ENCODE data around the gene SLC22A1. TPM values are rescaled to one million over a fixed set of nuclear protein-coding genes. Genes with fewer than 3 reads are reported as not detected.

Gene SLC22A1
- total and polyA plus RNA-seq, 2 donors (not counting 3 experiments of a cell fraction or from before 2014, with no cell fraction given), result 0.04 TPM; not detected in 1

DNA sequence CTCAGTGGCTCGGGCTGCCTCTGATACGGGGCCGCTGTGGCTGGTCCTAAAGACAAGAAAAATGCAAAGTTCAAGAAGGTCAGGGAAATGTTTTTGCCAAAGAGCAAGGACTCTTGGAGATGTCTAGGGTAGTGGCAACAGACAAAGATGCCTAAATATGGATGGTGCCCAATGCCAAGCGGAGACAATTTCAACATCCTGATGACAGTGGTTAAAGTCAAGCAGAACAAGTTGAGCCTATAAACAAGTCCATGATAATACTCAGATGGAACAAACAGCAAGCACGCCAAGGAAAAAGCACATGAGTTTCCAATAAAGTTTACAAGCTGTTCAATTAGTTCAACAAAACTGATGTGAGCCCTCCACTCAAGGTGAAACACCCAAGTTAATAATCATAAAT is 51.1 kb downstream of the SLC22A1 start:
- intact Hi-C loops (cut with micrococcal nuclease), result no loop called here
- ChIA-PET CTCF (no interaction called here), POLR2A (no interaction called here)
- no peak overlapping the region for H3K4me2 ChIP-seq (ENCODE audit: insufficient read depth, low read length)
- no TSS peak for BruUV-seq (replicated peaks)
- no peaks in the 10 kb centered on the region for H3K27me3 ChIP-seq (ENCODE audit: control insufficient read depth in 2 of 2, insufficient read depth in 2 of 2, low read length in 2 of 2)
- no peak for DNase-seq (ENCODE audit: low read depth, low spot score)
- TF ChIP-seq, protein P1, sequence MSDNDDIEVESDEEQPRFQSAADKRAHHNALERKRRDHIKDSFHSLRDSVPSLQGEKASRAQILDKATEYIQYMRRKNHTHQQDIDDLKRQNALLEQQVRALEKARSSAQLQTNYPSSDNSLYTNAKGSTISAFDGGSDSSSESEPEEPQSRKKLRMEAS (IDR thresholded peaks at IDR 0.05; ENCODE audit: insufficient read depth, insufficient read length), result no peak
- TF ChIP-seq POLR2AphosphoS5 (IDR thresholded peaks at IDR 0.05; ENCODE audit: insufficient read depth, low read depth, low read length) (no peak), JUN (IDR thresholded peaks at IDR 0.05; ENCODE audit: borderline replicate concordance, insufficient read depth, insufficient read length, low read depth) (no peak), POLR2A (IDR thresholded peaks at IDR 0.05; ENCODE audit: low read depth, low read length) (no peak), FOS (IDR thresholded peaks at IDR 0.05; ENCODE audit: borderline replicate concordance, insufficient read depth, low read length) (no peak), MYC (IDR thresholded peaks at IDR 0.05; ENCODE audit: low read depth, low read length) (no peak), GATA2 (IDR thresholded peaks at IDR 0.05; ENCODE audit: insufficient read depth, insufficient read length, low read depth, low read length) (no peak), EZH2 (IDR thresholded peaks at IDR 0.05; ENCODE audit: borderline replicate concordance, low read depth, low read length, severe bottlenecking) (no peak)
- TF ChIP-seq, protein P2, sequence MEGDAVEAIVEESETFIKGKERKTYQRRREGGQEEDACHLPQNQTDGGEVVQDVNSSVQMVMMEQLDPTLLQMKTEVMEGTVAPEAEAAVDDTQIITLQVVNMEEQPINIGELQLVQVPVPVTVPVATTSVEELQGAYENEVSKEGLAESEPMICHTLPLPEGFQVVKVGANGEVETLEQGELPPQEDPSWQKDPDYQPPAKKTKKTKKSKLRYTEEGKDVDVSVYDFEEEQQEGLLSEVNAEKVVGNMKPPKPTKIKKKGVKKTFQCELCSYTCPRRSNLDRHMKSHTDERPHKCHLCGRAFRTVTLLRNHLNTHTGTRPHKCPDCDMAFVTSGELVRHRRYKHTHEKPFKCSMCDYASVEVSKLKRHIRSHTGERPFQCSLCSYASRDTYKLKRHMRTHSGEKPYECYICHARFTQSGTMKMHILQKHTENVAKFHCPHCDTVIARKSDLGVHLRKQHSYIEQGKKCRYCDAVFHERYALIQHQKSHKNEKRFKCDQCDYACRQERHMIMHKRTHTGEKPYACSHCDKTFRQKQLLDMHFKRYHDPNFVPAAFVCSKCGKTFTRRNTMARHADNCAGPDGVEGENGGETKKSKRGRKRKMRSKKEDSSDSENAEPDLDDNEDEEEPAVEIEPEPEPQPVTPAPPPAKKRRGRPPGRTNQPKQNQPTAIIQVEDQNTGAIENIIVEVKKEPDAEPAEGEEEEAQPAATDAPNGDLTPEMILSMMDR (IDR thresholded peaks at IDR 0.05; ENCODE audit: extremely low read depth in 1 of 2, insufficient read depth in 1 of 2, low read depth in 1 of 2, low read length in 2 of 2), result no peak
- no peak overlapping the region for H2AFZ ChIP-seq (ENCODE audit: low read depth, low read length)
- no peaks in the 10 kb centered on the region for H3K9me1 ChIP-seq (replicated peaks; ENCODE audit: control insufficient read depth, extremely low read depth, insufficient read depth, low read length)
- FAIRE-seq, result no peak
- H4K20me1 ChIP-seq (replicated peaks; ENCODE audit: control insufficient read depth, extremely low read depth, insufficient read depth, low read length), result no peaks in the 10 kb centered on the region
- no peak overlapping the region for H3K4me3 ChIP-seq (replicated peaks in 1 of 3; ENCODE audit: insufficient read depth in 1 of 3, low read depth in 1 of 3, low read length in 3 of 3)
- H3K79me2 ChIP-seq (ENCODE audit: control insufficient read depth, insufficient read depth, low read length), result no peaks in the 10 kb centered on the region
- H3K36me3 ChIP-seq (ENCODE audit: control insufficient read depth in 2 of 2, extremely low read depth in 1 of 2, insufficient read depth in 2 of 2, low read length in 2 of 2), result no peaks in the 10 kb centered on the region
- H3K4me1 ChIP-seq (ENCODE audit: control insufficient read depth, extremely low read depth, insufficient read depth, low read length), result no peaks in the 10 kb centered on the region
- peaks cover 3% of the 10 kb centered on the region for H3K9me3 ChIP-seq (replicated peaks; ENCODE audit: control insufficient read depth, insufficient read depth, low read length)
- dilution Hi-C loops (cut with MboI; ENCODE audit: extremely low pct_ligation_motif_present, low sequenced_read_pairs), result no loop called here
- no peak overlapping the region for H3K27ac ChIP-seq (ENCODE audit: insufficient read depth, low read depth, low read length)
- H3K9ac ChIP-seq (replicated peaks; ENCODE audit: extremely low read depth, insufficient read depth, low read length), result no peak overlapping the region

Data from endothelial cell of umbilical vein (primary cell).